ENCODE measurements around the gene MOB3A.

- no peak for TF ChIP-seq POLR2A (IDR thresholded peaks at IDR 0.05; ENCODE audit: extremely low read depth, insufficient read length)
- TF ChIP-seq MYC (IDR thresholded peaks at IDR 0.05; ENCODE audit: low read depth, low read length): no peak
- TF ChIP-seq CTCF (IDR thresholded peaks at IDR 0.05; ENCODE audit: low read depth, low read length): no peak
- TF ChIP-seq MAX (IDR thresholded peaks at IDR 0.05; ENCODE audit: low read depth, low read length): no peak
These were observed 25.7 kb downstream of the MOB3A start for GRCh38 chr19:2070436-2070827.

Measured in NB4 (cell line).